NCI-H345 treated with DMSO at 0.1 percent for 48 hours (cell line): Measurements from ENCODE around the gene HIPK1.

Source experiments
- DNase-seq: peaks from one replicate; lab custom pipeline; 2025; ENCODE audit not compliant: unreplicated experiment; lab: John Stamatoyannopoulos, UW

The HIPK1 gene

GRCh38 chr1:113913312-113913668 lies 15.8 kb upstream of the HIPK1 start:
- DNase-seq: no peak

GRCh38 chr1:113913887-113914664 lies 15.0 kb upstream of the HIPK1 start:
- DNase-seq: no peak

- DNase-seq: no peak
Observed at GRCh38 chr1:113916974-113917373, 12.2 kb upstream of the HIPK1 start.

GRCh38 chr1:113917400-113918082 lies 11.6 kb upstream of the HIPK1 start:
- DNase-seq: no peak

- DNase-seq: no peak
Observed at GRCh38 chr1:113918243-113918642, 10.9 kb upstream of the HIPK1 start.

- DNase-seq: no peak
Observed at GRCh38 chr1:113922957-113923356, 6.2 kb upstream of the HIPK1 start.

GRCh38 chr1:113924473-113924872 lies 4.7 kb upstream of the HIPK1 start:
- DNase-seq: no peak

GRCh38 chr1:113928187-113928930 lies 765 bp upstream of the HIPK1 start:
- DNase-seq: no peak

- no peak for DNase-seq
Observed at GRCh38 chr1:113929750-113930498, 800 bp downstream of the HIPK1 start.

GRCh38 chr1:113930499-113931161 lies 1.5 kb downstream of the HIPK1 start:
- no peak for DNase-seq

GRCh38 chr1:113931451-113931851 lies 2.3 kb downstream of the HIPK1 start:
- DNase-seq: no peak

GRCh38 chr1:113934006-113934405 lies 4.9 kb downstream of the HIPK1 start:
- no peak for DNase-seq

- no peak for DNase-seq
Observed at GRCh38 chr1:113934511-113935055, 5.5 kb downstream of the HIPK1 start.

GRCh38 chr1:113935176-113935575 lies 6.1 kb downstream of the HIPK1 start:
- no peak for DNase-seq

GRCh38 chr1:113935970-113936369 lies 6.8 kb downstream of the HIPK1 start:
- no peak for DNase-seq

GRCh38 chr1:113937146-113937545 lies 8.0 kb downstream of the HIPK1 start:
- no peak for DNase-seq

GRCh38 chr1:113938192-113938591 lies 9.1 kb downstream of the HIPK1 start:
- DNase-seq: no peak

- DNase-seq: no peak
Observed at GRCh38 chr1:113940365-113941244, 11.5 kb downstream of the HIPK1 start.

- no peak for DNase-seq
Observed at GRCh38 chr1:113941245-113941559, 12.1 kb downstream of the HIPK1 start.

- no peak for DNase-seq
Observed at GRCh38 chr1:113942527-113942926, 13.4 kb downstream of the HIPK1 start.
